GM12878 (cell line): ENCODE measurements around the gene RAB3C. TPM values are rescaled to one million over a fixed set of nuclear protein-coding genes. Genes with fewer than 3 reads are reported as not detected.
A peak's percentile ranks its signal among the peaks of the same experiment; 100 is the strongest.

ENCODE experiments used
- ATAC-seq: fragments of 200-7000 bp; cut with Tn5 transposase; 3 replicates; pipeline ENCODE4 v1.9.1; 2020; ENCODE audit warnings: mild to moderate bottlenecking, moderate library complexity
- BruUV-seq: library from RNA; stranded (reverse); fragments of 400-500 nt; replicated peaks from 2 replicates; lab custom pipeline; 2021; lab: Mats Ljungman, UMichigan
- CTCF ChIA-PET: fragments of 300-600 bp; sonication (Branson Sonifier 250); formaldehyde crosslinking; extraction: SDS; loops from one replicate; lab custom pipeline; 2021; ENCODE audit warnings: inconsistent platforms; lab: Yijun Ruan, JAX
- POLR2A ChIA-PET: fragments of 350-600 bp; formaldehyde crosslinking; extraction: SDS; loops from one replicate; lab custom pipeline; 2021; ENCODE audit warnings: inconsistent platforms; lab: Charles Lee
- RAD21 ChIA-PET: fragments of 300-600 bp; sonication (Branson Sonifier 250); formaldehyde crosslinking; loops from one replicate; lab custom pipeline; 2023; ENCODE audit warnings: antibody characterized with exemption; ENCODE audit not compliant: unreplicated experiment; lab: Charles Lee
- SMC1A ChIA-PET: fragments of 300-600 bp; sonication (Branson Sonifier 250); formaldehyde crosslinking; loops from one replicate; lab custom pipeline; 2023; ENCODE audit not compliant: unreplicated experiment, uncharacterized antibody; lab: Charles Lee
- DNase-seq: peaks from one replicate; pipeline ENCODE4 v3.0.0-alpha.2; 2011; ENCODE audit warnings: low read depth, low spot score
- FAIRE-seq: peaks from 3 replicates; lab custom pipeline; 2011; peaks lifted over from hg19 to GRCh38; lab: Jason Lieb, UNC
- H2AFZ ChIP-seq: 2 replicates; pipeline ENCODE4 v1.6.0; 2011; ENCODE audit warnings: low read depth, low read length, control low read depth; ENCODE audit not compliant: control insufficient read depth
- H3K27ac ChIP-seq: 2 replicates; pipeline ENCODE4 v1.5.1; 2011; ENCODE audit warnings: control low read depth; ENCODE audit not compliant: control insufficient read depth, insufficient read depth
- H3K27me3 ChIP-seq, 2 experiments: replicated peaks in 1 of 2; 2 replicates each; pipeline versions ENCODE4 v1.6.0 to v1.6.1; 2011; ENCODE audit warnings: low read length in 1 of 2; ENCODE audit not compliant: control insufficient read depth in 2 of 2, insufficient read depth in 2 of 2
- H3K36me3 ChIP-seq, 2 experiments: 2 replicates each; pipeline ENCODE4 v1.5.1; 2011; ENCODE audit warnings: low read length in 1 of 2; ENCODE audit not compliant: control insufficient read depth in 2 of 2, insufficient read depth in 2 of 2
- H3K4me1 ChIP-seq: 2 replicates; pipeline ENCODE4 v1.6.1; 2011; ENCODE audit warnings: mild to moderate bottlenecking, low read length, moderate library complexity, mixed read lengths; ENCODE audit not compliant: control insufficient read depth, insufficient read depth
- H3K4me2 ChIP-seq: 2 replicates; pipeline ENCODE4 v1.6.0; 2011; ENCODE audit warnings: control low read depth; ENCODE audit not compliant: control insufficient read depth, insufficient read depth
- H3K4me3 ChIP-seq: fragments of 200-600 bp; sonication (generic); 2 replicates; pipeline ENCODE4 v1.5.1; 2016
- H3K79me2 ChIP-seq: 2 replicates; pipeline ENCODE4 v1.6.0; 2011; ENCODE audit warnings: low read length; ENCODE audit not compliant: control insufficient read depth, insufficient read depth
- H3K9ac ChIP-seq: 2 replicates; pipeline ENCODE4 v1.8.0; 2011; ENCODE audit warnings: low read length, control low read depth, mixed read lengths; ENCODE audit not compliant: control insufficient read depth, insufficient read depth
- H3K9me3 ChIP-seq: replicated peaks from 3 replicates; pipeline ENCODE4 v1.5.1; 2011; ENCODE audit warnings: mild to moderate bottlenecking, low read length; ENCODE audit not compliant: control insufficient read depth, insufficient read depth
- H4K20me1 ChIP-seq: 2 replicates; pipeline ENCODE4 v1.6.0; 2011; ENCODE audit not compliant: control insufficient read depth, insufficient read depth
- BCL11A ChIP-seq: IDR thresholded peaks from 2 replicates; pipeline ENCODE4 v1.6.1; 2011; ENCODE audit warnings: low read depth, low read length
- E2F8 ChIP-seq: fragments of 450-650 bp; IDR thresholded peaks from 2 replicates; pipeline ENCODE4 v1.6.1; 2018; ENCODE audit warnings: mild to moderate bottlenecking, low read depth, moderate library complexity; ENCODE audit not compliant: partially characterized antibody
- EZH2 ChIP-seq: IDR thresholded peaks from 2 replicates; pipeline ENCODE4 v1.6.1; 2012; ENCODE audit warnings: low read depth, mild to moderate bottlenecking, control low read depth, inconsistent platforms, low read length, borderline replicate concordance; ENCODE audit not compliant: control insufficient read depth
- FOS ChIP-seq: IDR thresholded peaks from 3 replicates; pipeline ENCODE4 v1.6.1; 2011; ENCODE audit warnings: borderline replicate concordance; ENCODE audit not compliant: insufficient read length; ENCODE audit errors: extremely low read depth
- FOXM1 ChIP-seq: IDR thresholded peaks from 2 replicates; pipeline ENCODE4 v1.6.1; 2012; ENCODE audit warnings: low read depth, mild to moderate bottlenecking, inconsistent platforms, low read length, moderate library complexity
- GABPA ChIP-seq: IDR thresholded peaks from 2 replicates; pipeline ENCODE4 v1.6.1; 2014; ENCODE audit warnings: antibody characterized with exemption, low read depth, mild to moderate bottlenecking, inconsistent platforms
- GATAD2B ChIP-seq: fragments of 450-650 bp; conservative IDR thresholded peaks from 2 replicates; pipeline ENCODE4 v1.6.1; 2017; ENCODE audit warnings: low read depth, mild to moderate bottlenecking, moderate library complexity
- HDAC2 ChIP-seq: fragments of 200-600 bp; sonication (generic); IDR thresholded peaks from 2 replicates; pipeline ENCODE4 v1.6.1; 2017
- HDGF ChIP-seq: fragments of 450-650 bp; IDR thresholded peaks from 2 replicates; pipeline ENCODE4 v1.6.1; 2016; ENCODE audit warnings: antibody characterized with exemption
- KAT2A ChIP-seq: conservative IDR thresholded peaks from 2 replicates; pipeline ENCODE4 v1.6.1; 2011; ENCODE audit warnings: low read depth, low read length; ENCODE audit not compliant: control insufficient read depth
- MEF2B ChIP-seq: fragments of 450-650 bp; IDR thresholded peaks from 2 replicates; pipeline ENCODE4 v1.6.1; 2018; ENCODE audit warnings: mild to moderate bottlenecking, moderate library complexity; ENCODE audit not compliant: partially characterized antibody, poor library complexity, severe bottlenecking
- MTA3 ChIP-seq: IDR thresholded peaks from 2 replicates; pipeline ENCODE4 v1.6.1; 2012; ENCODE audit warnings: low read length, inconsistent platforms, borderline replicate concordance
- MYC ChIP-seq: IDR thresholded peaks from 2 replicates; pipeline ENCODE4 v1.6.1; 2011; ENCODE audit warnings: mild to moderate bottlenecking, low read length, moderate library complexity, inconsistent platforms; ENCODE audit not compliant: insufficient read depth, insufficient replicate concordance, insufficient read length, severe bottlenecking
- NBN ChIP-seq: fragments of 450-650 bp; IDR thresholded peaks from 2 replicates; pipeline ENCODE4 v1.6.1; 2016
- NRF1 ChIP-seq: conservative IDR thresholded peaks from 2 replicates; pipeline ENCODE4 v1.6.1; 2011; ENCODE audit warnings: mild to moderate bottlenecking, low read depth, low read length, improper control_type of control experiment
- PAX8 ChIP-seq: fragments of 450-650 bp; IDR thresholded peaks from 2 replicates; pipeline ENCODE4 v1.6.1; 2017; ENCODE audit warnings: mild to moderate bottlenecking, moderate library complexity
- POLR2A ChIP-seq: IDR thresholded peaks from 2 replicates; pipeline ENCODE4 v1.6.1; 2011; ENCODE audit warnings: low read depth, mild to moderate bottlenecking, low read length
- POU2F2 ChIP-seq: IDR thresholded peaks from 3 replicates; pipeline ENCODE4 v1.6.1; 2011; ENCODE audit warnings: low read depth, mild to moderate bottlenecking, low read length, borderline replicate concordance
- RAD51 ChIP-seq: fragments of 450-650 bp; IDR thresholded peaks from 2 replicates; pipeline ENCODE4 v1.6.1; 2016; ENCODE audit warnings: moderate library complexity, mild to moderate bottlenecking, inconsistent platforms
- RCOR1 ChIP-seq: conservative IDR thresholded peaks from 2 replicates; pipeline ENCODE4 v1.6.1; 2012; ENCODE audit warnings: low read depth, low read length, improper control_type of control experiment
- SIN3A ChIP-seq: IDR thresholded peaks from 2 replicates; pipeline ENCODE4 v1.6.1; 2012; ENCODE audit warnings: low read depth, low read length, improper control_type of control experiment
- SP1 ChIP-seq: IDR thresholded peaks from one replicate; pipeline ENCODE4 v1.6.1; 2011; ENCODE audit warnings: low read depth, low read length
- YBX1 ChIP-seq: fragments of 450-650 bp; IDR thresholded peaks from 2 replicates; pipeline ENCODE4 v1.6.1; 2016; ENCODE audit warnings: antibody characterized with exemption
- WGBS: methylation state at CpG from one replicate; pipeline ENCODE4 v1.1.6; 2016; ENCODE audit warnings: low lambda C conversion rate; ENCODE audit not compliant: insufficient replicate concordance, insufficient coverage; ENCODE audit errors: missing lambda C conversion rate; 5-methylcytosine and 5-hydroxymethylcytosine counted together
- in situ Hi-C: fragments of 300-500 bp; cut with MboI; formaldehyde crosslinking; loops from 9 replicates; pipeline ENCODE4 v1.14.3; 2018; ENCODE audit warnings: mixed read lengths
- intact Hi-C: fragments of 100-400 bp; cut with micrococcal nuclease; formaldehyde crosslinking; loops from one replicate; pipeline ENCODE4 v1.14.2; 2022; ENCODE audit not compliant: unreplicated experiment
- polyA plus RNA-seq, 11 experiments: library from polyadenylated mRNA; depleted of rRNA in 4 of 11; unstranded in 6 of 11; stranded (reverse) in 5 of 11; fragments of >200 nt; fragmentation: Nextera tagmentation in 4 of 11; fragmentation: Illumina TruSeq in 1 of 11; extraction: Ambion mirVana in 4 of 11; extraction: Trizol in 1 of 11; gene quantifications; 1 replicate in 1 of 11; 2 replicates in 10 of 11; pipeline versions ENCODE4 v1.2.1 to v1.2.3, GENCODE V29; 2011 to 2016; ENCODE audit warnings: inconsistent platforms in 2 of 11, missing spikeins in 2 of 11, low read depth in 1 of 11
- total RNA-seq, 4 experiments: library from RNA; depleted of rRNA in 3 of 4; stranded (reverse); fragments of >200 nt in 3 of 4; fragmentation: Illumina TruSeq in 1 of 4; extraction: Trizol in 1 of 4; gene quantifications; 2 replicates each; pipeline versions ENCODE4 v1.2.1 to v1.2.3, GENCODE V29; 2013 to 2021

Gene RAB3C
- total and polyA plus RNA-seq, 10 of the 15 experiments (the other 5 are each of a cell fraction or from before 2014, with no cell fraction given): not detected

GRCh38 chr5:58759745-58760144, 176.9 kb downstream of the RAB3C start:
- WGBS: 2% methylated on average over 4 of the region's 4 CpGs
- Histone ChIP-seq H3K27me3 (no peaks in the 10 kb centered on the region), H3K4me1 (no peaks in the 10 kb centered on the region; the same call in 1 of the 2 replicates), H3K9ac (no peak overlapping the region), H3K4me3 (peak overlapping the region; percentile 36; the same call in 1 of the 2 replicates), H3K4me2 (peak overlapping the region; percentile 76), H3K27ac (0 out of 2 replicates have a peak overlapping the region, but pooled peaks have one; percentile 6), H3K9me3 (no peaks in the 10 kb centered on the region), H2AFZ (peak overlapping the region; percentile 65), H4K20me1 (no peaks in the 10 kb centered on the region), H3K36me3 (no peaks in the 10 kb centered on the region), H3K79me2 (no peaks in the 10 kb centered on the region)
- BruUV-seq: no TSS peak
- POLR2A ChIA-PET: no interaction called here
- RAD21 ChIA-PET: no interaction called here
- ATAC-seq: peak; percentile 94
- peak; percentile 73 for FAIRE-seq
- CTCF ChIA-PET: no interaction called here
- DNase-seq: peak; percentile 58
- in situ Hi-C loops: no loop called here
- SMC1A ChIA-PET: interaction anchor here (1.0 to 2.0 kb wide), 4 partner anchors 22 to 74 kb away, joined by 3 to 5 read pairs (median 4); no protein-coding TSS in a partner anchor
- intact Hi-C loops: no loop called here
- TF ChIP-seq FOS (no peak), FOXM1 (no peak), YBX1 (no peak), PAX8 (no peak), RAD51 (no peak), MEF2B (no peak), MTA3 (no peak), KAT2A (no peak), HDGF (no peak), BCL11A (peak; percentile 54; the same call in 1 of the 2 replicates), E2F8 (no peak), POLR2A (no peak), SIN3A (no peak), GABPA (no peak), EZH2 (no peak), HDAC2 (no peak), NRF1 (no peak), RCOR1 (no peak; the same call in 1 of the 2 replicates), NBN (0 out of 2 replicates have a peak, but pooled peaks have one; percentile 29), POU2F2 (no peak), MYC (no peak), GATAD2B (0 out of 2 replicates have a peak, but pooled peaks have one; percentile 51), SP1 (no peak)
